ENCODE data around the gene TMEM163. TPM values are rescaled to one million over a fixed set of nuclear protein-coding genes. Genes with fewer than 3 reads are reported as not detected.

Gene TMEM163
- total RNA-seq, 2 donors from 2014 or later = 0.24 TPM; not detected in 1

GRCh38 chr2:134611316-134611715, 107.5 kb downstream of the TMEM163 start:
- peaks cover 2% of the 10 kb centered on the region for H3K27me3 Mint-ChIP-seq (ENCODE audit: insufficient read depth)

GRCh38 chr2:134610871-134611270, 107.9 kb downstream of the TMEM163 start:
- Histone ChIP-seq H3K9me3 (ENCODE audit: control insufficient read depth, low read length) (peaks cover 27% of the 10 kb centered on the region), H3K36me3 (ENCODE audit: control insufficient read depth, insufficient read depth, low read length) (no peaks in the 10 kb centered on the region), H3K9ac (ENCODE audit: extremely low read depth, low read length, poor library complexity, severe bottlenecking) (no peak overlapping the region), H3K4me1 (ENCODE audit: control insufficient read depth, insufficient read depth, low read length) (no peaks in the 10 kb centered on the region), H3K4me3 (ENCODE audit: low read length) (no peak overlapping the region), H3K27me3 (ENCODE audit: control insufficient read depth, insufficient read depth, low read length, poor library complexity, severe bottlenecking) (no peaks in the 10 kb centered on the region), H3K27ac (ENCODE audit: low read depth, low read length) (no peak overlapping the region)
- Mint-ChIP-seq H3K36me3 (ENCODE audit: low read depth) (no peaks in the 10 kb centered on the region), H3K4me3 (no peak overlapping the region), H3K27me3 (ENCODE audit: insufficient read depth) (peaks cover 2% of the 10 kb centered on the region), H3K27ac (no peak overlapping the region), H3K9me3 (peaks cover 31% of the 10 kb centered on the region), H3K4me1 (no peaks in the 10 kb centered on the region)
- no peak for TF ChIP-seq CTCF (conservative IDR thresholded peaks at IDR 0.05)
- DNase-seq = no peak
- 95% methylated on average over 2 of the region's 2 CpGs; no CpG with 5 or more reads in 1 of the 2 experiments for WGBS, 2 experiments (ENCODE audit: insufficient coverage in 1 of 2, insufficient read length in 1 of 2)

More at GRCh38 chr2:134611316-134611715, 107.5 kb downstream of the TMEM163 start:
- no peak for DNase-seq
- no peaks in the 10 kb centered on the region for H3K27me3 ChIP-seq (ENCODE audit: control insufficient read depth, insufficient read depth, low read length, poor library complexity, severe bottlenecking)
- H3K4me1 ChIP-seq (ENCODE audit: control insufficient read depth, insufficient read depth, low read length) = no peaks in the 10 kb centered on the region
- H3K4me1 Mint-ChIP-seq = no peaks in the 10 kb centered on the region
- peaks cover 27% of the 10 kb centered on the region for H3K9me3 ChIP-seq (ENCODE audit: control insufficient read depth, low read length)
- H3K27ac Mint-ChIP-seq = no peak overlapping the region
- no peak overlapping the region for H3K4me3 ChIP-seq (ENCODE audit: low read length)
- no peaks in the 10 kb centered on the region for H3K36me3 ChIP-seq (ENCODE audit: control insufficient read depth, insufficient read depth, low read length)
- TF ChIP-seq CTCF (conservative IDR thresholded peaks at IDR 0.05) = no peak
- H3K9ac ChIP-seq (ENCODE audit: extremely low read depth, low read length, poor library complexity, severe bottlenecking) = no peak overlapping the region
- H3K27ac ChIP-seq (ENCODE audit: low read depth, low read length) = no peak overlapping the region
- peaks cover 31% of the 10 kb centered on the region for H3K9me3 Mint-ChIP-seq
- no peak overlapping the region for H3K4me3 Mint-ChIP-seq
- 91 to 100% methylated on average over 1 of the region's 1 CpG for WGBS, 2 experiments (ENCODE audit: insufficient coverage in 1 of 2, insufficient read length in 1 of 2)
- H3K36me3 Mint-ChIP-seq (ENCODE audit: low read depth) = no peaks in the 10 kb centered on the region

- DNase-seq = no peak
- Histone ChIP-seq H3K4me1 (ENCODE audit: control insufficient read depth, insufficient read depth, low read length) (no peaks in the 10 kb centered on the region), H3K4me3 (ENCODE audit: low read length) (no peak overlapping the region), H3K27me3 (ENCODE audit: control insufficient read depth, insufficient read depth, low read length, poor library complexity, severe bottlenecking) (no peaks in the 10 kb centered on the region), H3K36me3 (ENCODE audit: control insufficient read depth, insufficient read depth, low read length) (no peaks in the 10 kb centered on the region), H3K9ac (ENCODE audit: extremely low read depth, low read length, poor library complexity, severe bottlenecking) (no peak overlapping the region), H3K9me3 (ENCODE audit: control insufficient read depth, low read length) (peaks cover 27% of the 10 kb centered on the region), H3K27ac (ENCODE audit: low read depth, low read length) (no peak overlapping the region)
- no peaks in the 10 kb centered on the region for H3K4me1 Mint-ChIP-seq
- no peak overlapping the region for H3K4me3 Mint-ChIP-seq
- no peak for TF ChIP-seq CTCF (conservative IDR thresholded peaks at IDR 0.05)
- H3K27ac Mint-ChIP-seq = no peak overlapping the region
- 87 to 100% methylated on average over 1 to 8 of the region's 8 CpGs for WGBS, 2 experiments (ENCODE audit: insufficient coverage in 1 of 2, insufficient read length in 1 of 2)
- no peaks in the 10 kb centered on the region for H3K36me3 Mint-ChIP-seq (ENCODE audit: low read depth)
- peaks cover 2% of the 10 kb centered on the region for H3K27me3 Mint-ChIP-seq (ENCODE audit: insufficient read depth)
- H3K9me3 Mint-ChIP-seq = peaks cover 31% of the 10 kb centered on the region
Observed at GRCh38 chr2:134609924-134610513, 108.8 kb downstream of the TMEM163 start.
